ENCODE measurements around the gene PRPF6. TPM values are rescaled to one million over a fixed set of nuclear protein-coding genes. Genes with fewer than 3 reads are reported as not detected.

Gene PRPF6
- polyA plus RNA-seq, 1 experiment, result 52.3 TPM

DNA sequence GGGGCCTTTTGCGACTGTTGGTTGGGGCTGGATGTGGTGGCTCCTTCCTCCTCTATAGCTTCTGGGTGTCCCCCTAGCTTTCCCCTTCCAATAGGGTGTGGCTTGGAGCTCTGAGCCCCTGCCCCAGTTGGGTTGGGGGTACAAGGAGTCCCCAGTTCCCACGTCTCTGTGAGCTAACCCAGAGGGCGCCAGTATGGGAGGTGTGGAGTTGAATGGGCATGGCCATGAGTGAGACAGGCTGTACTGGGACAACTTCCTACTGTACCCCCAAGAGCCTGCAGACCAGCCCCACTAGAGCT is 56.2 kb downstream of the PRPF6 start:
- CTCF ChIA-PET, result interaction anchor here (0.7 to 4.7 kb wide), 4 partner anchors 10 to 296 kb away, joined by 4 to 35 read pairs (median 8); no protein-coding TSS in a partner anchor

DNA sequence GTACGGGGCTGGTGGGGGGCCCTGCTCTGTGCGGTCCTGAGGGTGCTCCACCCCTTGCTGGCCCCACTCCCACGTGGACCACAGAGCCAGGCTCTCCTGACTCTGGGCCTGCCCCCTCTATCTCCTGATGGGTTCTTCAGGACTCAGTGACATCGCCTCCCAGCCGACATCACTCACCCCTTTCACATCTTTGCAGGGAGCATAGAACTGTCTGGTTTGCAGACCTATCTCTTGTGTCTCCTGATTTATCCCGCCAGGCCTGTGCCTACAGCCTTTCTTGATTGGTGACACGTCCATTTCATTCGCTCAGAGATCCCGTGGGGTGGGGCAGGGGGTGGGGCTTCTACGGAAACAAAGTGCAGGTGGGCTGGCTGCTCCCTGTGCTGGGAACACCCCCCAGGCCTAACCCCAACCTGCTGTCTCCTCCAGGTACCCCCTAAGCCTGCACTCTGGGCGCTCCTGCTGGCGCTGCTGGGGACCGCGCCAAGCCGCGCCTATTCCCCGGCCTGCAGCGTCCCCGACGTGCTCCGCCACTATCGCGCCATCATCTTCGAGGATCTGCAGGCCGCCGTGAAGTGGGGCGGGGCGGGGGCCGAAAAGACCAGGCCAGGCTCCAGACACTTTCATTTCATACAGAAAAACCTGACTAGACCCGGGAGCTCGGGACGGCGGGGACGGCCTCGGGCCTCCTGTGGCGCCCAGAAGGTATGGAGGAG is 56.7 kb downstream of the PRPF6 start:
- CTCF ChIA-PET, result interaction anchor here (0.7 to 5.0 kb wide), 12 partner anchors 10 to 297 kb away, joined by 3 to 76 read pairs (median 6); partner anchors contain the start of genes PRPF6, RGS19 and SAMD10
- TF ChIP-seq, protein P1, sequence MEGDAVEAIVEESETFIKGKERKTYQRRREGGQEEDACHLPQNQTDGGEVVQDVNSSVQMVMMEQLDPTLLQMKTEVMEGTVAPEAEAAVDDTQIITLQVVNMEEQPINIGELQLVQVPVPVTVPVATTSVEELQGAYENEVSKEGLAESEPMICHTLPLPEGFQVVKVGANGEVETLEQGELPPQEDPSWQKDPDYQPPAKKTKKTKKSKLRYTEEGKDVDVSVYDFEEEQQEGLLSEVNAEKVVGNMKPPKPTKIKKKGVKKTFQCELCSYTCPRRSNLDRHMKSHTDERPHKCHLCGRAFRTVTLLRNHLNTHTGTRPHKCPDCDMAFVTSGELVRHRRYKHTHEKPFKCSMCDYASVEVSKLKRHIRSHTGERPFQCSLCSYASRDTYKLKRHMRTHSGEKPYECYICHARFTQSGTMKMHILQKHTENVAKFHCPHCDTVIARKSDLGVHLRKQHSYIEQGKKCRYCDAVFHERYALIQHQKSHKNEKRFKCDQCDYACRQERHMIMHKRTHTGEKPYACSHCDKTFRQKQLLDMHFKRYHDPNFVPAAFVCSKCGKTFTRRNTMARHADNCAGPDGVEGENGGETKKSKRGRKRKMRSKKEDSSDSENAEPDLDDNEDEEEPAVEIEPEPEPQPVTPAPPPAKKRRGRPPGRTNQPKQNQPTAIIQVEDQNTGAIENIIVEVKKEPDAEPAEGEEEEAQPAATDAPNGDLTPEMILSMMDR (IDR thresholded peaks at IDR 0.05; ENCODE audit: insufficient read depth, low read depth, low read length), result no peak
- POLR2A ChIA-PET, result no interaction called here
- DNase-seq (ENCODE audit: low read depth), result no peak
- Histone ChIP-seq H3K27me3 (ENCODE audit: control insufficient read depth, insufficient read depth, low read length) (peaks cover 21% of the 10 kb centered on the region), H3K36me3 (ENCODE audit: control insufficient read depth, insufficient read depth, low read length) (peaks cover 1% of the 10 kb centered on the region), H3K4me3 (ENCODE audit: low read depth, low read length) (no peak overlapping the region)

More for the DNA sequence above, 56.2 kb downstream of the PRPF6 start:
- DNase-seq (ENCODE audit: low read depth), result no peak
- Histone ChIP-seq H3K4me3 (ENCODE audit: low read depth, low read length) (no peak overlapping the region), H3K36me3 (ENCODE audit: control insufficient read depth, insufficient read depth, low read length) (peaks cover 3% of the 10 kb centered on the region), H3K27me3 (ENCODE audit: control insufficient read depth, insufficient read depth, low read length) (peaks cover 19% of the 10 kb centered on the region)
- POLR2A ChIA-PET, result no interaction called here
- TF ChIP-seq, protein P1 (IDR thresholded peaks at IDR 0.05; ENCODE audit: insufficient read depth, low read depth, low read length), result no peak

DNA sequence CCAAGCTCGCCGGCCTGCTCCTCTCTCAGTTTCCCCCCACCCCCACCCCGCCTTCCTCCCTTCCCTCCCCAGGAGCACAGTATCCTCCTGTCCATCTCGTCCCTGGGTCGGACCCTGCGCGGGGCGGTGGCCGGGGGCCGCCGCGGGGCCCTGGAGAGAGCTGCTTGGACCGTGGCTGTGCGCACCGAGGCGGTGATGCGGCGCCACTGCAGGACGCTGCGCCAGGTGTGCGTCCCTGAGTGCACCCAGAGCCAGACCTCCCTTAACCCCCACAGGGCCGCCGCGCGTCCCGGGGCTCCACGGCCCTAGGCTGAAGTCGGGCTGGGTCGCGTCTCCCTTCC is 57.3 kb downstream of the PRPF6 start:
- CTCF ChIA-PET, result interaction anchor here (0.5 to 5.0 kb wide), 17 partner anchors 8 to 297 kb away, joined by 3 to 76 read pairs (median 6); partner anchors contain the start of genes PRPF6, RGS19, SAMD10 and TCEA2
- no peak for DNase-seq (ENCODE audit: low read depth)
- POLR2A ChIA-PET, result no interaction called here

DNA sequence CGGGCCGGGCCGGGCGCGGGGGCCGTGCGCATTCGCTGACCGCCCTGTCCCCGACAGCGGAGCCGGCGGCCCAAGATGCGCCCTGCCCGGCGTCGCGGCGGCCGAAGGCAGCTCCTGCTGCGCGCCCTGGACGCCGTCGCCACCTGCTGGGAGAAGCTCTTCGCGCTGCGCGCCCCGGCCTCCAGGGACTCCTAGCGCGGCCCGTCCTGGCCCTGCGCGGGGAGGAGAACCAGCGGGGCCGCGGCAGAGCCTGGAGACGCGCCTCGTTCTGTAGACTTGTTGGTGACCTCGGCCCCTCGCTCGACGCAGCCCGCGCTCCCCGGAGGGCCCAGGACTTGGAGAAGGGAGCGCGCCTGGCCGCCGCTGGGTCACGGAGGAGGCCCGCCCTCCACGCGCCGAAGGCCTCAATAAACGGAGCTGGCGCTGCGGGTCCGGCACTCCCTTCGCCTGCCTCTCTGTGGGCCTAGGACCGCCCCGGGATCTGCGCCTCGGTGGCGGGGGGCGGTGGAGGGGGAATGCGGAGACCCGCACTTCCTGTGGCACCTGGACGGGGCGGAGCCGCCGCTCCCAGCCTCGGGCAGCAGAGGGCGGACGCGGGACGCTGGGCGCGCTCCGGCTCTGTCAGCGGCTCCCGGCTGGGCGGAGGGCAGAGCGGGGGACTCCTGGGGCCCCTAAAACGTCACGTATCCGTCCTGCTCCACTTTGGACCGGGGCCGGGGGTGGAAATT is 57.8 kb downstream of the PRPF6 start:
- TF ChIP-seq, protein P1 (IDR thresholded peaks at IDR 0.05; ENCODE audit: insufficient read depth, low read depth, low read length), result peak; percentile 60
- ChIA-PET CTCF (interaction anchor here (0.5 to 5.0 kb wide), 24 partner anchors 9 to 541 kb away, joined by 3 to 76 read pairs (median 4); partner anchors contain the start of genes PRPF6, PTK6, RGS19 and SAMD10), POLR2A (no interaction called here)
- Histone ChIP-seq H3K36me3 (ENCODE audit: control insufficient read depth, insufficient read depth, low read length) (peaks cover 1% of the 10 kb centered on the region), H3K27me3 (ENCODE audit: control insufficient read depth, insufficient read depth, low read length) (peaks cover 21% of the 10 kb centered on the region), H3K4me3 (ENCODE audit: low read depth, low read length) (peak overlapping the region; percentile 45)
- DNase-seq (ENCODE audit: low read depth), result no peak

More for the DNA sequence above, 57.3 kb downstream of the PRPF6 start:
- TF ChIP-seq, protein P1 (IDR thresholded peaks at IDR 0.05; ENCODE audit: insufficient read depth, low read depth, low read length), result no peak
- Histone ChIP-seq H3K27me3 (ENCODE audit: control insufficient read depth, insufficient read depth, low read length) (peaks cover 21% of the 10 kb centered on the region), H3K4me3 (ENCODE audit: low read depth, low read length) (no peak overlapping the region), H3K36me3 (ENCODE audit: control insufficient read depth, insufficient read depth, low read length) (peaks cover 1% of the 10 kb centered on the region)
